Stimulated activated CD4-positive, alpha-beta T cell treated with anti-CD3 and anti-CD28 coated beads, Interleukin-15, amount 100 ng/mL, for 48 hours (primary cell): ENCODE results near the gene DNAJC16.

ENCODE experiments used
- DNase-seq, 2 donors: peaks; one replicate each; pipeline ENCODE4 v3.0.0-alpha.2; 2020; ENCODE audit warnings: low read depth in 2 of 2

DNAJC16 gene

GRCh38 chr1:15540186-15540585 lies 13.5 kb downstream of the DNAJC16 start:
- DNase-seq: no peak

DNA sequence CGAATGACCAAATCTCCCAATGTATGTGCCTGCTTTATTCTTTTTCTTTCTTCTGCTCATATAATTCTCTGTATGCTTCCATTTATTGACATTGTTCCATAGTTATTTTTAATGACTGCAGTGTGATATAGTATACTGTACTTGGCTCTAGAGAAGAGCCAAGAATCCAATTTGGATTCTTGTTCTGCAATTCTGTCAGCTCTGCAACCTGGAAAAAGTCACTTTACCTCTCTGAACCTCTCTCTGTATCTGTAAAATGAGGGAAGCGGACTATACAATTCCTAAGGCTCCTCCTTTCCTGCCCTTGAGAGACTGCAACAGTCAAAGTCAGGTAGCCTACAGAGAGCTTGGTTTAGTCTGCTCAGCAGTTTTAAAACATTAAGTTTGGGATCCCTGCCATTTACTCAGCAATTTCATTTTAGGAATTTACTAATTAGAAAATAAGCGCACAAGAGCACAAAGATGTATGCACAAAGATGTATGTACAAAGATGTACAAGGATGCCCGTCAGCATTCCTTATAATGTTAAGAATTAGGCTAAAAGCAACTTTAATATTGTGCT lies 14.7 kb downstream of the DNAJC16 start:
- no peak for DNase-seq

- DNase-seq: no peak
Observed at GRCh38 chr1:15542388-15543250, 16.0 kb downstream of the DNAJC16 start.

- no peak for DNase-seq
Observed at GRCh38 chr1:15543251-15543588, 16.6 kb downstream of the DNAJC16 start.

DNA sequence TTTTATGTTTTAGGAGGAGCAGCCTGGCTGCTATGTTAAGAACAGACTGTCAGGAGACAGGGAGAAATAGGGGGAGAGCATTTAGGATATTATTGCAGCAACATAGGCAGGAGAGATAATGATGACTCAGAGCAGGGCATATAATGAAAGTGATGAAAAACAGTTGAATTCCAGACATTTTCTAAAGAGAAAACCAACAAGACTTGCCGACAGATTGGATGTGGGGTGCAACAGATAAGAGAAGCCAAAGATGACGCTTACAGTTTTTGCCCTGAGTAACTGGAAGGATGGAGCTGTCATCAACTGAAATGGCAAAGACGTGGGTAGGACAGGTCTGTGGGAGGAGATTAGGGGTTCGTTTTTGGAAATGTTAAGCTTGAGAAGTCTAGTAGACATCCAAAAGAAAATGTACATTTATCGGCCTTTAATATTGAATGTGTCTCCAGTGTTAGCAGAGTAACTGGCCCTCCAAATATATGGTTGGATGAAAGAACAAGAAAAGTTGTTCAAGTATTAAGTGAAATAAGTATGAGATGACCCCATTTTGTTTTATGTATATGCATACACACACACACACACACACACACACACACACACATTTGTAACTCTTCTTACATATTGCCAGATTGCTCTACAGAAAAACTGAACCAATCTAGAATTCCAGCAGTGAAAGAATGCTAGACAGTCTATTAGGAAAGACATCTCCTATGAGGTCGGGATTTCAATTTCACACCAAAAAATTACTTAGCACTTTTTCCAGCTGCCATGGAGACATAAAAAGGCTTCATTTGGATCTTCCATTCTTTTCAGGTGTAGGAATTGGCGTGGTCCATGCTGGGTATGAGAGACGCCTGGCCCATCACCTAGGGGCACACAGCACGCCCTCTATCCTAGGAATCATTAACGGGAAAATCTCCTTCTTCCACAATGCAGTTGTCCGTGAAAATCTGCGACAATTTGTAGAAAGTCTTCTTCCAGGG lies 17.2 kb downstream of the DNAJC16 start:
- no peak for DNase-seq

DNA sequence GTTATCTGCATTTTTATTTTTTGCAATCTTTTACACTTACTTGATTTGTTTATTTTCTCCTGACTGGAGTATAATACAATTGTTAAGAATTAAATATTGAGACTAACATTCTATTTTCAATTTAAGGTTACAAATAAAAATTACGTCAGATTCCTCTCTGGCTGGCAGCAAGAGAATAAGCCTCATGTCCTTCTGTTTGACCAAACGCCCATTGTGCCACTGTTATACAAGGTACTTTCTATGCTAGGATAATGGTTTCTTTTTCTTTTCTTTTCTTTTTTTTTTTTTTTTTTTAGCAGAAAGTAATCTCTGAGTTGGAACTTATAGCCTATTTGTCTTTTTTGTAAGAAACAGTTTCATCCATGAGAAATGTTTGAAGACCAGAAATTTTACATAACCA lies 20.0 kb downstream of the DNAJC16 start:
- no peak for DNase-seq

DNA sequence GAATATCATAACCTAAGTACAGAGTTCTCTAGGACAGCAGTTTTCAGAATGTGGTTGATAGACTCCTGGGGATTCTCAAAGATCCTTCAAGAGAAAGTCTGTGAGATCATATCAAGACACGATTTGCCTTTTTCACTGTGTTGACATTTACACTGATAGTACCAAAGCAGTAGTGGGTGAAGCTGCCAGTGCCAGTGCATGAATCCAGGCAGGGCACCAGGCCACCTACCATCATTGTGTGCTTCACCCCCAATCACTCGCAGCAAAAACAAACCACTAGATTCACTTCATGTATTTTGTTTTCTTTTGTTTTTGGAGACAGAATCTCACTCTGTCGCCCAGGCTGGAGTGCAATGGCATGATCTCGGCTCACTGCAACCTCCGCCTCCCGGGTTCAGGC lies 23.9 kb downstream of the DNAJC16 start:
- DNase-seq: no peak

GRCh38 chr1:15557008-15557407 lies 30.4 kb downstream of the DNAJC16 start:
- DNase-seq: no peak

DNA sequence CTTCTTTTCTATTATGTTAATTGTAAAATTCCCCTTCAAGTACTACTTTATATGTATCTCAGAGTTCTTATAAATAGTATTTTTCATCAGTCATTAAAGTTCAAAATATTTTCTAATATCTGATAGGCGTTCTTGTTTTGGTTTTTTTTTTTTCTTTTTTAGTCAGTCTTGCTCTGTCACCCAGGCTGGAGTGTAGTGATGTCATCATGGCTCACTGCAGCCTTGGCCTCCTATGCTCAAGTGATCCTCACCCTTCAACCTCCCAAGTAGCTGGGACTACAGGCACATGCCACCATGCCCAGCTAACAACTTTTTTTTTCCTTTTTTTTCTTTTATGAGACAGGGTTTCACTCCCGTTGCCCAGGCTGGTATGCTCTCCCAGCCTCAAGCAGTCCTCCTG lies 30.9 kb downstream of the DNAJC16 start:
- DNase-seq: no peak

DNA sequence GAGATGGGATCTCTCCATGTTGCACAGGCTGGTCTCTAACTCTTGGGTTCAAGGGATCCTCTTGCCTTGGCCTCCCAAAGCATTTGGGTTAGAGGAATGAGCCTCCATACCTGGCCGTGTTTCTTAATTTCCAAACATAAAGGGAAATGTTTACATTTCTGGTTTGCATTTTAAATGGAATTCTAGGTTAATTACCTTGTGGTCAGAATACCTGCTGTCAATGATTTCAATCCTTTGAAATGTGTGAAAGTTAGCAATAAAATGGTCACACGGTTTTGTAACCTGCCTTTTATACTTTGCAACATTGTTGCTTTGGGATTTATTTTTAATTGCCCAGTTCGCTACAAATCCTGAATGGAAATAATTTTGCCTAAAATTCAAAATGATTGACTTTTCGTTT lies 31.9 kb downstream of the DNAJC16 start:
- no peak for DNase-seq

DNA sequence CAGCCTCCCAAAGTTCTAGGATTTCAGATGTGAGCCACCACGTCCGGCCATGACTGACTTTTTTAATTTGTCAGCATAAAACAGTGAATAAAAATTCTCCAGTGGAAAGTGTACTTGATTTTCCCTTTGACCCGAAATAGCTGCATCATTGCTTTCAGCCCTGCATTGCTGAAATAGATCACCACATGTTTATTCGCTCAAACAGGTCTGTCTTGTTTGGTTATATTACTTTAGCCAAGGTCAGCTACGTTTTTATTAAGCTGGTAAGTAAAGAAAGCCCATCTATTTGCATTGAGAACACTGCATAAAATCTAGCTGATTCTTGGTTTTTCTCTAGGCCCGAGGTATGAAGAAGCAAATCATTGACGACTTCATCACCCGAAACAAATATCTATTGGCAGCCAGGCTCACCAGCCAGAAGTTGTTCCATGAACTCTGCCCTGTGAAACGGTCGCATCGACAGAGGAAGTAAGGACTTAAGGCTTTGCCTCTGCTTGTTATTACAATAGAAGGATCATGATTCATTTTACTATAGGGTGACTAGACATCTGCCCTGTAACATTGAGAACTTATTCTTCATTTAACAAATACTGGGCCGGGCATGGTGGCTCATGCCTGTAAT lies 32.7 kb downstream of the DNAJC16 start:
- DNase-seq: no peak

DNA sequence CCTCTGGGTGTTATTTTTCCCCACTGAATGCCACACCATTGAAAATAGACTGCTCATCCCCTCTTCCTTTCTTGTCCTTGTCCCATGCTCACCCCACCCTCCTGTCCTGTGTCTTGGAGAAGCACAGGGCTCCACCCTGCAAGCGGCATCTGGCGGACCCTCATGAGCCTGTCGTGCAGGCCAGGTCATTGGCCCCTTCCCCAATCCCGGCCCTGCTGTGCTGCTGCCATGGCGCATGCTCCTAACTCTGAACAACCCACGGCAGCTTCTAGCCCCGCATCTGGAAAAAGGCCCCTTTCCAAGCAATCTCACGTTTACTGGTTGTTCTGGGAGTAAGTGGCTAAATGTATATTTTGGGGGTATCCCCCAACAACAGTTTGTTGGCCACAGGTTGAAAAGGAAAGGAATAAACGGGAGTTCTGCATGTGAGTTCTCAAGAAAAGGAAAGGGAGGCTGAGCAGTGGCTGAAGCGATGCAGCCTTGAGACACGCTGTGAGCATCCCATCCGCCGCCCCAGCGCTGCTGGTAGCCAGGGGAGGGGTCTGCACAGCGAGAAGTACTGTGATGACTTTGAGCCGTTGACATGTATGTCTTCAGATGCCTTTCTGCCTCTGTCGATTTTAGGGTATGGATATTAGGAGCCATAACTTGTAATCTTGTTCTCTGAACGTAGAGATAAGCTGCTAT lies 41.9 kb downstream of the DNAJC16 start:
- DNase-seq: no peak

GRCh38 chr1:15570861-15571260 lies 44.2 kb downstream of the DNAJC16 start:
- no peak for DNase-seq

GRCh38 chr1:15571266-15571665 lies 44.6 kb downstream of the DNAJC16 start:
- no peak for DNase-seq

- no peak for DNase-seq
Observed at GRCh38 chr1:15573477-15573876, 46.8 kb downstream of the DNAJC16 start.

- no peak for DNase-seq
Observed at GRCh38 chr1:15574741-15575140, 48.1 kb downstream of the DNAJC16 start.

- DNase-seq: no peak
Observed at GRCh38 chr1:15575549-15576150, 49.0 kb downstream of the DNAJC16 start.

DNA sequence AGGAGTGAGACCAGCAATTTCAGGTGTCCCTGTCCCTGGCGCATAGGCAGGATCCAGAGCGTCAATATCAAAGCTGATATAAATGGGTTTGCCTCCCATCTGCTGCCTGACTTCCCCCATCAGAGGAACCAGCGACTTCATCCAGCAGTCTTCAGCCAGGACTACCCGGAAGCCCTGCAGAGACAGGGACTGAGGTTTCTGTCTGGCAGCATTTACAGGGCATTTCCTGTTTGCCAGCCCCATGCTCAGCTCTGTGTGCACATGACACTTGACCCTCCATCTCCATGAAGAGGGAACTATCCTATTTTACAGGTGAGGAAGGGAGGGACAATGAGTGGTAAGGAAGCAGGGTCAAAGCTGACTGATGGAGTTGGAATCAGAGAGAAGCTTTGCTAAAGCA lies 51.0 kb downstream of the DNAJC16 start:
- no peak for DNase-seq

- no peak for DNase-seq
Observed at GRCh38 chr1:15578921-15579682, 52.5 kb downstream of the DNAJC16 start.

- DNase-seq: no peak
Observed at GRCh38 chr1:15579683-15580047, 53.0 kb downstream of the DNAJC16 start.
